Stimulated activated CD4-positive, alpha-beta T cell treated with anti-CD3 and anti-CD28 coated beads, Interleukin-12 subunit alpha, Interleukin-12 subunit beta, amount 100 ng/mL, for 48 hours (primary cell): ENCODE data around the gene MMD2.
A peak's percentile ranks its signal among the peaks of the same experiment; 100 is the strongest.
"Not testable (repeated sequence)": the region's sequence is repeated elsewhere in the genome, so short reads cannot be mapped to it uniquely, and the experiment has no call there.

ENCODE experiments used
- DNase-seq, 3 donors: peaks; one replicate each; pipeline ENCODE4 v3.0.0-alpha.2; 2020; ENCODE audit warnings: low read depth in 2 of 3, low spot score in 1 of 3

MMD2 gene, protein sequence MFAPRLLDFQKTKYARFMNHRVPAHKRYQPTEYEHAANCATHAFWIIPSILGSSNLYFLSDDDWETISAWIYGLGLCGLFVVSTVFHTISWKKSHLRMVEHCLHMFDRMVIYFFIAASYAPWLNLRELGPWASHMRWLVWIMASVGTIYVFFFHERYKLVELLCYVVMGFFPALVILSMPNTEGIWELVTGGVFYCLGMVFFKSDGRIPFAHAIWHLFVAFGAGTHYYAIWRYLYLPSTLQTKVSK

DNA sequence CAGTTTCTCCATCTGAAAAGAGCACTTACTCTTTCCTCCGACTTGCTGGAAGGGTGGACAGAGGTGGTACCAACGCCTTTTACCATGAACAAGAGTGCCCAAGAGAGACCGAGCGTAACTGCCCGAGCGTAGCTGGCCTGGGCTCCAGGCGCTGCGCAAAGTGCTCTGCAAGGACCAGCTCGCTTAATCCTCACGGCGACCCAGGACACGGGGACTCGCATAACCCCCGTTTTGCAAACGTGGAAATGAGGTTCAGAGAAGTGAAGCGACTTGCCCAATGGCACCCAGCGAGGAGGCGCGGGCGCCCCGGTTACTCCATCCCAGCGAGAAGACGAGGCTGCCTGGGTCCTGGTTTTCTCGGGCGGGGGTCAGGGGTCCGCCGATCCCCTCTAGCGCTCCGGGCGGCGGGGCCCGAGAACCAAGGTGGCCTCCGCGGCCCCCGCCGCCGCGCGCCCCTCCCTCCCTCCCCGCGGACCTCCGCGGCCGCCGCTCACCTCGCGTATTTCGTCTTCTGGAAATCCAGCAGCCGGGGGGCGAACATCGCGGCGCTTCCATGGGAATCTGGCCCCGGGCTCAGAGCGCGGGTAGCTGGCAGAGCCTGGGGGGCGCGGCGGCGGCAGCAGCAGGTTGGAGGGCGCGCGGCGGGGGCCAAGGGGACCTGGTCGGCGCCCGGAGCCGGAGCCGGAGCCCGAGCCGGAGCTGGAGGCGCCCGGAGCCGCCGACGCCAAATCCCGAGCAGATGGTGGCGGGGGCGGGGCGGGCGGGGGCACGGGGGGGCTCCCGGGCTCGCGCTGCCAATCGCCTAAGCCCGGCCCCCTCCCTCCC lies at the start of gene MMD2:
Gene MMD2, minus strand, starts transcription at position 711 of the 825 bp plus-strand sequence. Its CDS starts 170 bp downstream, at position 541.
- DNase-seq: no peak

DNA sequence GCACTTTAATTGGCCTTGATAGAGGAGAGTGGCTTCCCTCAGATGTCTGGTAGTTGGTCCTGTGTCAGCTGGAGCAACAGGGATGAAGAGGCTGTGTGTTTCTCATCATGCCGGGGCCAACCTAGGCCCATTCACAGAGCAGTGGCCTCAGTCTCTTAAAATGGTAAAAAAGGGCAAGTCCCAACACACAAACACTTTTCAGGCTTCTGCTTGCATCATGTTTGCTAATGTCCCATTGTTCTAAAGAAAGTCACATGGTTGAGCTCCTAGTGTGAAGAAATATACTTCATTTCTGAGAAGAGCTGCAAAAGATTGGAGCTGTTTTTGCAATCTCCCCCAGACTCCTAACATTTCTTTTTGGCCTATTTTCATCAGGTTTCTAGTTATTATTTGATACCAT lies 46.1 kb upstream of the MMD2 start:
- no peak for DNase-seq

DNA sequence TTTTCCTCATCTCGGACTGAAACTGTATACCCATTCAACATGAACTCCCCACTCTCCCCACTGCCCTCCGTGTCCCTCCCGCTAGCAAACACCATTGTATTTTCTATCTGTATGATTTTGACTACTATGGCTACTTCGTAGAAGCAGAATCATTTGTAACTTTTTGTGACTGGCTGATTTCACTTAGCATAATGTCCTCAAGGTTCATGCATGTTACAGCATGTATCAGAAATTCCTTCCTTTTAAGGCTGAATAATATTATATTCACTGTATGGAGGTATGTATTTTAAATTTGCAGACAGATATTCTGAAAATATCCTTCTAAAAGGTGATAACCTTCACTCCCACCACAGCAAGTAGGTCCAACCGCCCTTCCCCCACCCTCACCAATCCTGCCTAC lies 42.9 kb upstream of the MMD2 start:
- no peak for DNase-seq

DNA sequence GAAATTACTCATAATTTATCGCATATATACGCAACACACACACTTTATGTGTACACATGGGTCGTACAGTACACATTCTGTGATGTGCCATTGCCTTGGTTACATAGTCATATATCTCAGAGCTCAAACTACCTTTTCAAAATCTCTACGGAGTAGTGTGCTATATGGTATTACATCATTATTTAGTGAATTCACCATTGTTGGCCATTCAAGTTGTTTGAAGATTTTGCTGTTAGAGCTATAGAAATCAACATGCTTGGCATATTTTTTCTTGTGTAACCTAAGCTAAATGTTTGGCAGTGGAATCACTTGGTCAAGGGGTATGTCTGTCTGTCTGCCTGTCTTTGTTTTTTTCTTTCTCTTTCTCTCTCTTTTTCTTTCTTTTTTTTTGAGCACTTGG lies 42.0 kb upstream of the MMD2 start:
- no peak for DNase-seq

DNA sequence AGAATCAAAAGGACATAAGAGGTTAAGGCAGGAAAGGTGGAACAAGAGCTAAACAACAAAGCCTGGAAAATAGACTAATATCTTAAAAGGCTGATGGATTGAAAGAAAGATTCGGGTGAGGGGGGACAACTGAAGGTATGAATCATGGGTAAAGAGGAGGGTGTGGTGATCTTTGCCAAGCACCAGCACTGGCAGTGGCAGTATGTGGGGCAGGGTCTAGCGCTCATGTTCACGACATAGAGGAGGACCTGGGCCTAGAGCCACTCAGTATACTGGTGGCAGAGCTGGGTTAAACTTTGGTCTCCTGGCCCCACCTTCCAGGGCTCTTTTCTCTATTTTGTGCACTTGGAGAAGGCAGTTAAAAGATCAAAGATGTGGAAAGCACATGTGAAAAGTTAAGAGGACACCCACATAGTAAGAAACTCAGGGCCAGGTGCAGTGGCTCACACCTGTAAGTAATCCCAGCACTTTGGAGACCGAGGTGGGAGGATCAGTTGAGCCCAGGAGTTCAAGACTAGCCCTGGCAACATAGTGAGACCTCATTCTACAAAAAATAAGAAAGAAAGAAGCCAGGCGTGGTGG lies 40.5 kb upstream of the MMD2 start:
- no peak for DNase-seq

DNA sequence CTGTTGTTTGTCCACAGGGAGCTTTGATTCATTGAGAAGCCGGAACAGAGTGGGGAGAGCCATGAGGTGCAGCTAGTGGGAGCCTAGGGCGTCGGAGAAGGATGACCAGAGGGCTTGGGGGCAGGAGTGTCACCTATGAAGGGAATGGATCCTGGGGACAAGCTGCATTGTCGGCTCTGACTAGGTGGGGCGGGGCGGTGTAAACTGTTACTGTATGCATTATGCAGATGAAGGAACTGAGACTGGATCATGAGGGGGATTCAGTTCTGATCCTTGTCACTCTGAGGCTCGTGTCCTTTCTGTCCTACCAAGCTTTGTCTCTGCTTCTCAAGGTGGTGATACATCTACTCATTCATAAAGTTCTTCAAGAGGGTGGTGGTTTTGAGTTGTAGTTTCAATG lies 39.9 kb upstream of the MMD2 start:
- DNase-seq: no peak

DNA sequence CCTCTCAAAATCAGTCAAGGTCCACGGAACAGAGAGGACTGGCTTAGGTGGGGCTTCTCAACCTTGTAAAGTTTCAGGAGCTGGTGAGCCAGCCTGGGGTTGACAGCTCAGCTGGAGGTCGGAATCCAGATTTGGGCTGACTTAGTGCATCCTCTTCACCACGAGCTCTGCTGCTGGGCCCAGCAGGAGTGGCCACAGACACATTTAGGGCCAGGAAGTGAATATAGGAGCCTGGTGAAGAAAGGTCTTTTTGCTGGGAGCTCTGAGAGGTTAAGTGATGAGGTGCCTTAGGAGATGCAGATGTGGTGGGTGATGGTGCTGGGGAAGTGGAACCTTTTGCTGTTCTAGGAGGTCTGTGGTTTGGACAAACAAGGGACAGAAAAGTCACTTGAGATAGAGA lies 39.3 kb upstream of the MMD2 start:
- no peak for DNase-seq

DNA sequence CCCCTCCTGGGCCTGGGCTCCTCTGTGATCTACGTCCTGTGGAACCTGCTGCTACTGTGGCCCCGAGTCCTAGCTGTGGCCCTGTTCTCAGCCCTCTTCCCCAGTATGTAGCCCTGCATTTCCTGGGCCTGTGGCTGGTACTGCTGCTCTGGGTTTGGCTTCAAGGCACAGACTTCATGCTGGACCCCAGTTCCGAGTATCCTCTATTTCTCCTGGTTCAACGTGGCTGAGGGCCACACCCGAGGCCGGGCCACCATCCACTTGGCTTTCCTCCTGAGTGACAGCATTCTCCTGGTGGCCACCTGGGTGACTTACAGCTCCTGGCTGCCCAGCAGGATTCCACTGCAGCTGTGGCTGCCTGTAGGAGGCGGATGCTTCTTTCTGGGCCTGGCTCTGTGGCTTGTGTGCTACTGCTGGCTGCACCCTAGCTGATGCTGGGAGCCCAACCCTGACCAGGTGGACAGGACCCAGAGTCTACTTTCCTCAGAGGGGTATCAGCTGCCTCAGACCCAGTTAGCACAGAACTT lies 37.8 kb upstream of the MMD2 start:
- DNase-seq: no peak

DNA sequence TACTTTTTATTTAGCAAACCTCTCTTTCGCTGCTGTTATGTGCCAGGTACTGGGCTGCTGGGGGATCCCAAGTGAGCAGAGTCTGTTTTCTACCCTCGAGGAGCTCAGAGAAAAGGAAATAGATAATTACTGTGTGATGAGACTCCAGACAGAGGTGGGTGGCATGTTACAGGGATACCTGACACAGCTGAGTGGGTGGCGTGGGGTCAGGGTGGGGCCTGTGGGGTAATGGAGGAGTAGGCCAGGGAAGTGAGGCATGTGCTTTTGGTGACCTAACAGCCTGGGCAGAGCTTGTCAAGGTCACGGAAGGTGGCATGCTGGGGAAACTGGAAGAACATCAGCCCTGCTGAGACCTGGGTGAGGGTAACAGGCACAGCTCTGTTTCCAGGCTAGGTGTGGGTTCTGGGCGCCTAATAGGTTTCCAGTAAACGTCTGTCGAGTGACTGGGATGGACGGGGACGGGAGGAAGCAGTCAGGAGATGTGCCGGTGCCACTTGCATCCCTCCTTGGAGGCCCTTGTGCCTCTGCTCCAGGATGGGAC lies 36.5 kb upstream of the MMD2 start:
- no peak for DNase-seq

DNA sequence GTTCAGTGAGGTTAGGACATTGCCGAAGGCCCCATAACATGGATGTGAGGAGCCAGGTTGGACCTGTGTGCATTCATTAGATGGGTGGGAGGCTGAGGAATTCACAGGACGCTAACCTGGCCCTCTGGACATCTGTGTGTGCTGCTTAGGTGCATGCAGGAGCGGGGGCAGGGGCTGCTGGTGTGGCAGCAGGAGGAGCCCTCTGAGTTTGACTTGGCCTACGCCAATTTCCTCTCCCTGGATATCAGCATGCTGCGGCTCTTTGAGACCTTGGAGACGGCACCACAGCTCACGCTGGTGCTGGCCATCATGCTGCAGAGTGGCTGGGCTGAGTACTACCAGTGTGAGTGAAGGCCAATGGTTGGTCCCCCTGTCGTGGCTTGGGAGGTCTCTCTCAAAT lies 34.5 kb upstream of the MMD2 start:
- DNase-seq: no peak

DNA sequence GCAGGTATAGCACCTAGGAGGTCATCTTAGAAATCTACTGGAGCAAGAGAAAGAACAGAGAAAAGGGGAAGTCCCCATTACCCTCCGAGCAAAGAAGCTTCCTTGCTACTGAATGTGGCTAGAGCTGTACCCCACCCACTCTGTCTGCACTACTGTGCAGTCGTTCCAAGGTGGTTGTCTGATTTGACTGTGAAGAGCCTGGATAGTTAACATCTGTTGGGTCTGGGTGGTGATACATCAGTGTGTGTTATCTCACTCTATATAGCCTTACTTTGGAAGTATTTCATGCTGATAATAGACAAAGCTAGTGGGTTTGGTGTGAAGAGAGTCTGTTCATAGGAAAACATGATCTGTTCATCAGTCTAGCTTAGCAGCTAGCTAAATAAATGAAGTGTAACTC lies 23.8 kb upstream of the MMD2 start:
- DNase-seq: not testable (repeated sequence)

DNA sequence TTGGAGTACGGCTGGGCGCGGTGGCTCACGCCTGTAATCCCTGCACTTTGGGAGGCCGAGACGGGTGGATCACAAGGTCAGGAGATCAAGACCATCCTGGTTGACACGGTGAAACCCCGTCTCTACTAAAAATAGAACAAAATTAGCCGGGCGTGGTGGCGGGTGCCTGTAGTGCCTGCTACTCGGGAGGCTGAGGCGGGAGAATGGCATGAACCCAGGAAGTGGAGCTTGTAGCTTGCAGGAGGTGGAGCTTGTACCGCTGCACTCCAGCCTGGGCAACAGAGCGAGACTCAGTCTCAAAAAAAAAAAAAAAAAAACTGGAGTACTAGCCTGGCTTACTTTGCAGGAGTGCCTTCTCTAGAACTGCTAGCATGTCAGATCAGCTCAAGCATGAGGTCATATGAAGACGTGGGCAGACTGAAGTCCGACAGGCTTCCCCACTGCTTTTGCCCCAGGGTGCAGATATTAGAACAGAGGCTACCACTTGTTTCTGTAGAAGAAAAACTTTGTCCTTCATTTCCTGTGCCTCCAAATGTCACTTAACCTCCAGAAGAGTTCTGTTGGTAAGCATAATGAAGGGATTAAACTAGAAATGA lies 22.4 kb upstream of the MMD2 start:
- not testable (repeated sequence) for DNase-seq

DNA sequence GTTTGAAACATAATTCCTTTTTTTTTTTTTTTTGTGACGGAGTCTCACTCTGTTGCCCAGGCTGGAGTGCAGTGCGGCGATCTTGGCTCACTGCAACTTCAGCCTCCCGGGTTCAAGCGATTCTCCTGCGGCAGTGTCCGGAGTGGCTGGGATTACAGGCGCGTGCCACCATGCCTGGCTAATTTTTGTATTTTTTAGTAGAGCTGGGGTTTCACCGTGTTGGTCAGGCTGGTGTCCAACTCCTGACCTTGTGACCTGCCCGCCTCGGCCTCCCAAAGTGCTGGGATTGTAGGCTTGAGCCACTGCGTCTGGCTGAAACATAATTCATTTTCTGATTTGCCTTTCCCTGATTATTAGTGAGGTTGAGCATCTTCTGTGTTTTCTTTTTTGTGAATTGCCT lies 16.6 kb upstream of the MMD2 start:
- not testable (repeated sequence) for DNase-seq

DNA sequence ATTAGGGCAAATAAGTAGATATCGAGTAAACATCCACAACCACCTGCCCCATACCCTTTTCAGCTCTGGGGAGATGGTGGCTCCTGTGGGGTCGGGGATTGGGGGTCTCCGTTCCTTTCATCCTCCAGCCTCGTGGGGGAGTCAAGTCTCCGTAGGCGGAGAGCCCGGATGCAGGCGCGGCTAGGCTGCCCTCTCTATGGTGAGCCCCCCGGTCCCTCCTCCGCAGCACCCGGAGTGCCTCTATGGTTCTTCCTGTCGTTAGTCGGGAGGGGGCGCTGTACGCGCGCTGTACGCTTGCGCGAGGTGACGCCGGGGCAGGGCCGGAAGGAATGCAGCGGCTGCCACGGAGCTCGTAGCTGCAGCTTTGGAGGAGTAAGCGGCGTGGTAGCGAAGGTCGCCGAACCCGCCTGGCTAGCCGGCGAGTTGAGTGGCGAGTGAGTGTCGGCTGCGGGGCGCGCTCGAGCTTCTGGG lies 14.8 kb upstream of the MMD2 start:
- DNase-seq: peak; percentile 89 to 94 (median 91)

DNA sequence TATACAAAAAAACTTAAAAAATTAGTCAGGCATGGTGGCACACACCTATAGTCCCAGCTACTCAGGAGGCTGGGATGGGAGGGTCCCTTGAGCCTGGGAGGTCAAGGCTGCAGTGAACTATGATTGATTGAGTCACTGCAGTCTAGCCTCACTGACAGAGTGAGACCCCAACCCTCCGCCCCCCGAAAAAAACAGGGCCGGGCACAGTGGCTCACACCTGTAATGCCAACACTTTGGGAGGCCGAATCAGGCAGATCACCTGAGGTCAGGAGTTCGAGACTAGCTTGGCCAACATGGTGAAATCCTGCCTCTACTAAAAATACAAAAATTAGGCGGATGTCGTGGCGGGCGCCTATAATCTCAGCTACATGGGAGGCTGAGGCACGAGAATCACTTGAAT lies 13.5 kb upstream of the MMD2 start:
- DNase-seq: not testable (repeated sequence)

DNA sequence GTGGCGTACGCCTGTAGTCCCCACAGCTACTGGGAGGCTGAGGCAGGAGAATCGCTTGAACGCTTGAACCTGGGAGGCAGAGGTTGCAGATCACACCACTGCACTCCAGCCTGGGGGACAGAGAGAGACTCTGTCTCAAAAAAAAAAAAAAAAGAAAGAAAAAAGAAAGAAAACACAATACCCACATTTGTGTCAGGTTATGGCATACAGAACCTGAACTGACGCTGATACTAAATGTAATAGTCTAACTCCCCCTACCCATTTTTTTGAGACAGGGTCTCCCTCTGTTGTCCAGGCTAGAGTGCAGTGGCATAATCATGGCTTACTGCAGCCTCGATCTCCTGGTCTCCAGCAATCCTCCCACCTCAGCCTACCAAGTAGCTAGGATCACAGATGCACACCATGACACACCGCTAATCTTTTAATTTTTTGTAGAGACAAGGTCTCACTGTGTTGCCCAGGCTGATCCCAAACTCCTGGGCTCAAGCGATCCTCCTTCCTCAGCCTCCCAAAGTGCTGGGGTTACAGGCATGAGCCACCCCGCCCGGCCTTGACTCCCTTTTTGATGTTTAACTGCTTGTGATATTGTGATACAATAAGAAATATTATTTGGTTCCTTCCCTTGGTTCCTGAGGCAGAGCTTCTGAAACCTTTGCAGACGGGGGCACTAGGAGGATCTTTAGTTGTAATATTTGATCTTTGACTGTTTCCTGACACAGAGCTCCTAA lies 6.5 kb upstream of the MMD2 start:
- no peak for DNase-seq

DNA sequence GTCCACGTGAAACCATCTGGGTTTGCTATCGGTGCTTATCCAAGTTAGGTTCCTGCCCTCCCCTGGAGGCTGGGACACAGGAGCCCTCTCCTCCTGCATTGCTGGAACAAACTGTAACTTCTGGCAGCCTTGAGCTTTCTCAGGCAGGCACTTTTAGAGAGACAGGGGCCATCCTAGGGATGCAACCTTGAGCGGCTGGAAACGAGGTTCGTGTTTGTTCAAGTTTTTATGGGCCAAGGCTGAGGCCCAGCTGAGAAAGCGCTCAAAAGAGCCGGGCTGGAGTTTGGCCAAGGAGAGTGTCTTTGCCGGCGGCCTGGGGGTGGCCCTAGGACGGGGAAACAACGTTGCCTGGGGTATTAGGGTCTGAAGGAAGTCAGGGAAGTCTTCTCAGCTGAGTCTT lies 5.5 kb upstream of the MMD2 start:
- no peak for DNase-seq

DNA sequence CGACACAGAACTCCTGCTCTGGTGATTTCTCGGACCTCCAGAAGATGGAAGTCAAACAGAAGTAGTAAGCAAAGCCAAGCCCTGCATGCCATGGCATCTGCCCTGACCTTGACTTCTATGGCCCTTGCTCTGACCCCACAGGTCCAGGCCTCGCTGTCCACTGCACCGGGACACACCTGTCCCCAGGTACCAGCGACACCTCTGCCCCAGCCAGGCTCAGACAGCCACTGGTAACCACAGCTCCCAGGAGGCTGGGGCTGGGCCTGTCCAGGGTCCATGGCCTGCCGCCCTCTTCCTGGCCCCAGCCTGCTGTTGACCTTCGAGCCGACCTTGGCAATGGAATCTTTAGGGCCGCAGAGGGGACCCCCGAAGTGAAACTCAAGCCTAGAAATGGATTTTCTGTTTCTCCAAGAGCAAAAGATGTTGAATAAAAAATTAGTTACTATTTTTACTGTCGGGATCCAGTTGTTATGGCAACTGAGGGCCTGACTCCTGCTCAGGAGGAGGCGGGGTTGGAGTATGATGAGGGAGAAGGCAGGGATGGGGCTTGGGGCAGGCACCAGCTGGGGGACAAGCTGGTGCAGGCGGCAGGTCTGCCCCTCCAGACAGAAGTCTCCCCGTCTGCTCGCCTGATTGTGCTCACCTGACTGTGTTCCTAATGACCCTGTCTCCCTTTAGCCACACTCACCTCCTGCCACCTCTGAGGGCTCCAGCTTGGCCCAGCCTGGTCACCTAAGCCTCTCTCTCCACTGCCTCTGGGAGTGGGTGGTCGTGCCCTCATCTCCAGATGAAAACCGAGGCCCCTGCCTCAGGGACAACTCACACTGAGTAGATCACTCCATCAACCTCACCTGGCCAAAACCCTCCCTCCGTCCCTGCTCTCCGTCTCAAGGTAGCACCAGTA lies 4.1 kb upstream of the MMD2 start:
- no peak for DNase-seq

DNA sequence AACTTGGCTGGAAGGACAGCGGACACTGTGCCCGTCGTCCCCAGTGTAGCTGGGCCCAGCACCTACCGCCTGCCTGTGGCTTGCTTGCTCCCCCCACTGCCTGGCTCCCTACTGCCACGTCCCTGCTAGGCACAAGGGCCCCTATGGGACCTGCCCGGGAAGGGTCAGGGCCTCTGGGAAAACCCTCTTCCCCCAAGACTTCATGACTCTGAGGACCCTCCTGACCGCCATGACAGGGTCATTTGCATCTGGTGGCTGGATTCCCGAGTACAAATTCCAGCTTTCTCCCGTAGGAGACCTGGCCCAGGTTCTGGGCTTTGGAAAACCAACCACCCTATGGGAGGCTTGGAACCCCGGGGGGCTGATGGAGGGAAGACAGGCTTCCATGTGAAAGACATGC lies 1.4 kb upstream of the MMD2 start:
- no peak for DNase-seq

DNA sequence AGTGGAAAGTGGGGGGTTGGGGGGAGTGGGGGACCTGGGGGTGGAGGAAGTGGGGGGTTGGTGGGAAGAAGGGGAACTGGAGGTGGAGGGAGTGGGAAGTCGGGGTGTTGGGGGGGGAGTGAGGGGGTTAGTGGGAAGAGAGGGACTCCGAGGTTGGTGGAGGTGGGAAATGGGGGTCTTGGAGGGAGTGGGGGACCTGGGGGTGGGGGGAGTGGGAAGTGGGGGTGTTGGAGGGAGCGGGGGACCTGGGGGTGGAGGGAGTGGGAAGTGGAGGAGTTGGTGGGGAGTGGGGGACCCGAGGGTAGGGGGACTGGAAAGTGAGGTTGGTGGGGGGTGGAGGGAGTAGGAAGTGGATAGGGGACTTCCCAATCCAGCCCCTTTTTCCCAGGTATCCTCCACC lies 906 bp upstream of the MMD2 start:
- no peak for DNase-seq
